HG03442 (cell line): ENCODE results near the gene LRRK1.

Experiments used
- ATAC-seq: cut with Tn5 transposase; IDR thresholded peaks from one replicate; pipeline ENCODE4 v1.9.1; 2021; ENCODE audit warnings: mild to moderate bottlenecking, moderate library complexity; ENCODE audit not compliant: unreplicated experiment

Gene LRRK1

GRCh38 chr15:101107101-101107500 is 187.9 kb downstream of the LRRK1 start:
- ATAC-seq: no peak

GRCh38 chr15:101107625-101108460 is 188.7 kb downstream of the LRRK1 start:
- no peak for ATAC-seq

GRCh38 chr15:101108461-101108775 is 189.3 kb downstream of the LRRK1 start:
- no peak for ATAC-seq

GRCh38 chr15:101108791-101109190 is 189.6 kb downstream of the LRRK1 start:
- no peak for ATAC-seq

DNA sequence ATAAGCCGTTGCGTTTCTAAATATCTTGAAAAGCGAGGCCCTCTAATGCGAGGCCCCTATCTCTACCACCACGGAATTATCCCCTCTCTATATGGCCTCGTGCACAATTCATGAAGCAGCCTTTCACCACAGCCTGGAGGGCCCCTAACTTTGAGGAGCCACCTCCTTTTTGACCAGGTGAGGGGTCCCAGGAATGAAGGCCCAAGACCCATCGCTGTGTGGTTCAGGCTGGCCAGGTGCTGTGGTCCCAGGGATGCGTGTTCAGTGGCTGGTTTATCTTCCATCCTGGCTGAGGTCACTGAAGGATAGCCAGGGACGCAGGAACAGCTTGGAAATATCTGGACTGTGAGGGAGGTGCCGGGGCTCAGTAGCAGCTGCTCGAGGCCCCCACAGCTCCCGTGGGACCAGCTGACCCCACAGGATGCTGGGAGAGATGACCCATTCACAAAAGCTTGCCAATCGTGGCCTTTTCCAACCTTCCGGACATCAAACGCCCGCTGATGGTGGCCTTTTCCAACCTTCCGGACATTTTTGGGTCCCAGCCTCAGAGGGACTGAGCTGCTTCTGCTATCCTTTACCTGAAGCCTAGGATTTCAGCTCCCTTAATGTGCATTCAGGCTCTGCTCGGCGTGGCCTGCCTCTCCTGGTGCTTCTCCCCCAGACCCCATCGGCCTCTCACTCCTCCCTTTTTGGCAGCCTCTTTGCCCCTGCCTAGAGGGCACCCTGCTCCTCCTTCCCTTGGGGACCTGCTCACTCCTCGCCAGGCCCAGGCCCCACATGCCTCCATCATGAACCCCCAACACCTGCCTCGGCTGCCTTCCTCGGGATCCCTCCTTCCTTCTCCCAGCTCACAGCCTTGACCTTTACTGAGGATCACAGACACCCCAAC is 191.8 kb downstream of the LRRK1 start:
- no peak for ATAC-seq

GRCh38 chr15:101111570-101112262 is 192.6 kb downstream of the LRRK1 start:
- ATAC-seq: no peak

- no peak for ATAC-seq
These were observed 193.4 kb downstream of the LRRK1 start for GRCh38 chr15:101112336-101113113.

- ATAC-seq: no peak
These were observed 194.2 kb downstream of the LRRK1 start for GRCh38 chr15:101113114-101114005.

DNA sequence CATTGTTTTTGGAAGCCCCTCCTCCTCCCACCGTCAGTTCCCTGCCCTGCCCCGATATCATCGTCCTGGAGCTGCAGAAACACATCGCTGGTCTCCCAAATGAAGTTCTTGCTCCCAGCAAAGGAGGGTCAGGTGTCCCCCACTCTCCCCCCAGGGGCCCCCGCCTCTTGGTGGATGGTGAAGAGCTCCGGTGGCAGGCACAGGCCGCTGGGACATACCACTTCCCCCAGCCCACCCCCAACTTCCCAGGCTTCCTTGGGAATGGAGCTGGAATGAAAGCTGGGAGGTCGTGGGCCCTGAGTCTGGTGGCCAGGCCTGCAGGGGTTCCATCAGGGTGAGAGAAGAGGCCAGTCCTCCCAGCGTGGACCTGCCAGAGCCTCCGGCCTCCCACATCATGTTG is 195.0 kb downstream of the LRRK1 start:
- no peak for ATAC-seq

- no peak for ATAC-seq
These were observed 195.5 kb downstream of the LRRK1 start for GRCh38 chr15:101114610-101115009.

DNA sequence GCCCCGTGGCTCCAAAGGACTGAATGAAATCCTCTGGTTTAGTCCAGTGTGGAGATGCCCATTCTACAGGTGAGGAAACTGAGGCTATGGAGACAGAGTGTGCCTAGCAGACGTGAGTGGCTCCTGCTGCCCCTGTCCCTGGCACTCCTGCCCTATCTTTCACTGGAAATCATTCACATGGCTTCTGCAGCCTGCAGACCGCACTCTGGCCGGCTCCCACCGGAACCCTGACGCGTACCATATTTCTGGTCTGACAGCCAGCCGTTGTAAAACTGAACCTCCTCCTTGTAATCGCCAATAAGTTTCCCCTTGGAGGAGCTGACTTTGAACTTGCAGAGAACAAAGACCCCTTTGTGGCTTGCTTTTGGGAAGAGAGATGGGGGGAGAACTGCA is 196.2 kb downstream of the LRRK1 start:
- ATAC-seq: no peak

DNA sequence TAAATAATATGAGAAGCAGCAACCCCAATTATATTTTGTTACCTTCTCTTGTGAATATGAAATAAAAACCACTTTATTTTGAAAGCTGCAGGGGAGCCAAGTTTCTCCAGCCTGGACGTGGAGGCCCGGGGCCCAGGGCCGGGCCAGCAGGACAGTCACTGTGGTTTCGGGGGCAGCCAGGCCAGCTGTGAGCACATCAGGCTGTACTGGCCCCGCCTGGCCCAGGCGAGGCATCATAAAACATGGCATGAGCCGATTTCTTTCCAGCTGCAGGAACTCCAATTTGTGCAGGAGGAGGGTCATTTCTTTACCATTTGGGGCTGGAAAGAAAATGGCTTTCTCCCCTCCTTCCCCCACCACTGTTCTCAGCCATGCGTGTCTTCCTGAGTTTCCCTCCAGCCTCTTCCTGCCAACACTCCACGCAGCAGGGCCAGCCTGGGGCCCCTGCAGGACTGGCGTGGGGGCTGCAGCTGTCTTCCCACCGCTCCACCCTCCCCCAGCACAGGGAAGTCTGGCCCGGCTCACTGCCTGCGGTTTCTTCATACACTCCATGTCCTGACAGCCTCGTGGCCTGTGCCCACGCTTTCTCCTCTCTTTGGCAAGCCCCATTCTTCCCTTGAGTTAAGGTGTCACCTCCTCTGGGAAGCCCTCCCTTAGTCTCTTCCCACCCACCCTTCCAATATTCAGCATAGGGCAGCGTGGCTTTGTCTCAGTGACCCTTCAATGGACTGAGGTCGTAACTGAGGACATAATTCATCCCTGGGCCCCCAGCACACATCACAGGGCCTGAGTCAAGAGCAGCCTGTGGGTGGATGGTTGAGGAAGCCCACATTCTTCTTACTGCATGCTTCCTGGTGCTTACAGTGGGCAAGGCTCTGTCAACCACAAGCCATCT is 196.9 kb downstream of the LRRK1 start:
- ATAC-seq: no peak

GRCh38 chr15:101116681-101116976 is 197.5 kb downstream of the LRRK1 start:
- ATAC-seq: no peak

- no peak for ATAC-seq
These were observed 199.0 kb downstream of the LRRK1 start for GRCh38 chr15:101118116-101118515.

- ATAC-seq: no peak
These were observed 199.5 kb downstream of the LRRK1 start for GRCh38 chr15:101118615-101119014.

- no peak for ATAC-seq
These were observed 200.0 kb downstream of the LRRK1 start for GRCh38 chr15:101119181-101119580.
